ENCODE measurements around the gene FOXO3B.
"Not testable (repeated sequence)": the region's sequence is repeated elsewhere in the genome, so short reads cannot be mapped to it uniquely, and the experiment has no call there.

Gene FOXO3B

DNA sequence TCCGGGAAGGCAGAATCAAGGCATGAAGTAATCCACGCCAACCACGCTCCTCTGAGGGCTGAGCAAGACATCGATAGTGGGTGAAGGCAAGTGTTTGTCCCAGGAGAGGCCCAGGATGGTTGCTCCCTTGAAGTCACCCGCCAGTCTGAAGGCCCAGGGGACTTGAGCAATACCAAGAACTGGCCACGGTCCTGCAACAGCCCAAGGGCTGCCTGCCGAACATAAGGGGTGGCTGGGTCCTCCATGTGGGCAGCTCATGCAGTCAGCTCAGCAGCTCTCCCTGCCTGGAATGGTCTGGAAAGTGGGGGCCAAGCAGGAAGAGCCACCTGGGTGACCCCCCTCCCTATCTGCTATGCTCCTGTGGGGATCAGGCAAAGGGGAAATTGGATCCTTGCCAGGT lies 46.3 kb downstream of the FOXO3B start:
- H3K4me3 Mint-ChIP-seq; H3K4me1 Mint-ChIP-seq; H3K27ac Mint-ChIP-seq (ENCODE audit: low read depth); DNase-seq (ENCODE audit: low spot score in 2 of 2); ATAC-seq (replicated peaks; ENCODE audit: extremely low read depth, poor library complexity, severe bottlenecking); H3K36me3 Mint-ChIP-seq (ENCODE audit: insufficient read depth); H3K9me3 Mint-ChIP-seq: not testable (repeated sequence)
- H3K27me3 Mint-ChIP-seq, result peaks cover 33% of the 10 kb centered on the region

DNA sequence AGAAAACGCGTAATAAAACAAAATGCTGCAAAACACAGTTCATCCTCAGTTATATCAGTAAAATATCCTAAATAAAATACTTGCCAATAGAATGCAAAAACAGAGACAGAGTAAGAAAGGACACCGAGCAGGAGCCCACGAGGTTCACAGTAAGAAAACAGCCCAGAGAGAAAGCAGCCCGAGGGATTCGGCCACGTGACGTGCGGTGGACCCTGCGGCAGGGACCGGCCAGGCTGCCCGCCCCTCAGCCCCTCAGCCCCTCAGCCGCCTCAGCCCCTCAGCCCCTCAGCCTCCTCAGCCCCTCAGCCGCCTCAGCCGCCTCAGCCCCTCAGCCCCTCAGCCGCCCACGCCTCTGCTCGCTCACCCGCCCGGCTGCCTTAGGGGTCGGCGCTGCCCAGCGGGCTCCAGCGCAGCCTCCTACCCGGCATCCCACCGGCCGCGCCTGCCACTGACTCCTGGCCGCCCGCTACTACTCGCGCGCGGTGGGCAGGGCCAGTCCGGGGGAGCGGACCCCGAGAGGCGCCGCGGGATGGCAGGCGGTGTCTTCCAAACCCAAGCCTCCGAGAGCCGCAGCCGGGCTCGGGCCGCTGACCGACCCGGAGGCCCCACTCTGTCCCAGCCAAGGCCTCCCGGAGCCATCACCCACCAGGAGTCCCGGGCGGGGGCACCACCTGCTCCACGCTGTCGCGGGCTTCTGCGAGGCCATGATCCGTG lies 47.4 kb downstream of the FOXO3B start:
- not testable (repeated sequence) for H3K4me1 Mint-ChIP-seq; H3K36me3 Mint-ChIP-seq (ENCODE audit: insufficient read depth); H3K9me3 Mint-ChIP-seq; H3K27ac Mint-ChIP-seq (ENCODE audit: low read depth); ATAC-seq (replicated peaks; ENCODE audit: extremely low read depth, poor library complexity, severe bottlenecking); DNase-seq (ENCODE audit: low spot score in 2 of 2)
- Mint-ChIP-seq H3K4me3 (peak overlapping the region; percentile 18), H3K27me3 (peaks cover 33% of the 10 kb centered on the region)
